ENCODE measurements around the gene LPAR5. TPM values are rescaled to one million over a fixed set of nuclear protein-coding genes. Genes with fewer than 3 reads are reported as not detected.

Gene LPAR5
- total and polyA plus RNA-seq, 5 experiments from 2014 or later = 7.9 to 18.9 (median 14.2) TPM

DNA sequence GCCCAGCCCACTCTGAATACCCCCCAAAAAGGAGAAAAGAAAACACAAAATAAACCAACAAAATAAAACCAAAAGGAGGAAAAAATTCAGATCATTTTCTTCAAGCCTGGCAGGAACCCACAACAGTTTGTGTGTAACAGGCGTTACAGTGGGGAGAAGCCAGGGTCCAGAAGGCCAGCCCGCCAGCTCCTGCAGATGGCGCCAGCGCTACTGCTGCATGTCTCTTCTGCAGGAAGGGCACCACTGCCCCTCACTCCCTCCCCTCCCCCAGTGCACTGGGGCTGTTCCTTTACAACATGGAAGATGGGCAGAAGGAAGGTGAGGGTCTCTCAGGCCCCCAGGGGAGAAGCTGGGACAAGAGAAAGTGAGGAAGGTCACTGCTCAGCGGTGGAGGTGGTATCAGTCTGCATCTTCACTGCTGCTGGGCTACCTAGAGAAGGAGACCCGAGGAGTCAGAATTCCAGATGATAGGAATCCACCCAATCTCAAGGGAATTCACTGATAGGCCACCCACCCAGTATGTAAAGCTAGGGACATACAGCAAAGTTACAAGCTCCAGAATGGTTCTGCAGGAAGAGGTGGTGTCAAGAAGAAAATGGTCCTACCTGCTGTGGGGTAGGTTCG, 65.4 kb downstream of the LPAR5 start:
- Mint-ChIP-seq H3K4me1 (peaks cover 24 to 45% (median 37%) of the 10 kb centered on the region in 4 donors), H3K9me3 (no peaks in the 10 kb centered on the region), H3K36me3 (peaks cover 0 to 79% (median 20%) of the 10 kb centered on the region in 3 donors), H3K4me3 (peak overlapping the region in 4 of 10 donors; percentile 40 to 100 (median 83)), H3K27me3 (no peaks in the 10 kb centered on the region), H3K27ac (peak overlapping the region in 9 of 10 donors; percentile 60 to 99 (median 82))
- DNase-seq (peak in 3 of 10 donors; percentile 13 to 26 (median 20)), ATAC-seq (no peak)
- POLR2A ChIA-PET = interaction anchor here (0.5 to 1.3 kb wide), 5 partner anchors 13 to 41 kb away, joined by 3 to 4 read pairs (median 3); no protein-coding TSS in a partner anchor

DNA sequence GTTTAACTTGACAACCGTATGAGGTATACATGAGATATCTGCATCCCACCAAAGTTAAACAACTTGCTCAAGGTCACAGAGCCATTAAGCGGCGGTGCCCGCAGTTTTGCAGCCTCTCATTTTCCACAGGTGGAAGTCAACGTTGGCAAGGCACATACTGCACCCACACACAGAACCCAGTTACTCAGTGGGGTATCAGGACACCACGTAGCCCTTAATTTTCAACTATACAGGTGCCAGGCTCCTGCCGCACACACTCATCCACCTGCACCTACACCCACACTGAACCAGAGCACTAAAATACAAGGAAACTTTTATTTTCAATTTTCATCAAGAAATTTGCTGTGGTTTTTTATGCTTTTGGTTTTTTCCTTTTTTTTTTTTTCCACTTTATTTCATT, 66.0 kb downstream of the LPAR5 start:
- no peaks in the 10 kb centered on the region for H3K27me3 Mint-ChIP-seq
- POLR2A ChIA-PET = interaction anchor here (0.5 to 1.3 kb wide), 5 partner anchors 12 to 41 kb away, joined by 3 to 4 read pairs (median 3); no protein-coding TSS in a partner anchor
- no peaks in the 10 kb centered on the region for H3K9me3 Mint-ChIP-seq
- peaks cover 24 to 46% (median 37%) of the 10 kb centered on the region in 4 donors for H3K4me1 Mint-ChIP-seq
- H3K27ac Mint-ChIP-seq = peak overlapping the region in 8 of 10 donors; percentile 68 to 99 (median 98)
- no peak for DNase-seq
- peaks cover 0 to 79% (median 20%) of the 10 kb centered on the region in 3 donors for H3K36me3 Mint-ChIP-seq
- no peak for ATAC-seq
- peak overlapping the region in 9 of 10 donors; percentile 47 to 100 (median 75) for H3K4me3 Mint-ChIP-seq

DNA sequence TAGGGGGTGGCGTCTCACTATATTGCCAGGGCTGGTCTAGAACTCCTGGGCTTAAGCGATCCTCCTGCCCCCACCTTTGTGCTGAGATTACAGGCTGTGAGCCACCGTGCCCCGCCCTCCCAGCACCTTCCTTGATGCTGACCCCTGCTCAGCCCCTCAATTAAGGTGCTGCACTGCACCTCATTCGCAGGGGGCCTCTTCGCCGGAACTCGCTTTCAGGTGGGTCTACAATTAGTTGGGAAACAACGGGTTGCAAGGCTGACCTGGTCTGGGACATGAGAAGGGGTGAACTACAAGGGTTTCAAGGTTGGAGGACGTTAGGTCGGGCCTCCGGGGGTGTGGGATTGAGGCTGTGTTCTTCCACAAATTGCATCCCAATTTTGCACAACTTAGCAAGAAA, 66.4 kb downstream of the LPAR5 start:
- ATAC-seq (no peak), DNase-seq (no peak)
- H3K27me3 Mint-ChIP-seq = no peaks in the 10 kb centered on the region
- peak overlapping the region in 9 of 10 donors; percentile 57 to 99 (median 96) for H3K27ac Mint-ChIP-seq
- POLR2A ChIA-PET = interaction anchor here (1.3 to 2.3 kb wide), 4 partner anchors 34 to 282 kb away, joined by 4 to 18 read pairs (median 8); partner anchors contain the start of genes CDCA3 and ZNF384
- H3K4me3 Mint-ChIP-seq = peak overlapping the region; percentile 47 to 100 (median 85)
- peaks cover 24 to 49% (median 37%) of the 10 kb centered on the region in 4 donors for H3K4me1 Mint-ChIP-seq
- H3K9me3 Mint-ChIP-seq = no peaks in the 10 kb centered on the region
- H3K36me3 Mint-ChIP-seq = peaks cover 0 to 80% (median 20%) of the 10 kb centered on the region in 3 donors

Other genes with a start within 250 kb of the LPAR5 start
- gene CD27, start 191.0 kb downstream of the LPAR5 start, total RNA-seq = 100 to 1,000 TPM; 149 to 150 TPM
- gene CD27, start 191.0 kb downstream of the LPAR5 start, polyA plus RNA-seq = 100 to 1,000 TPM; 391 to 632 (median 577) TPM
- gene TAPBPL, start 183.9 kb downstream of the LPAR5 start, total RNA-seq = 10 to 100 TPM; 42.5 to 45.4 TPM
- gene TAPBPL, start 183.9 kb downstream of the LPAR5 start, polyA plus RNA-seq = 100 to 1,000 TPM in 2 of 3 donors, 10 to 100 TPM in 1; 46.0 to 126 (median 106) TPM
- 10 to 100 TPM; 91.4 to 92.6 TPM for gene VAMP1, start 165.3 kb downstream of the LPAR5 start, total RNA-seq
- 10 to 100 TPM in 2 of 3 donors, 1 to 10 TPM in 1; 9.7 to 13.6 (median 10.9) TPM for gene VAMP1, start 165.3 kb downstream of the LPAR5 start, polyA plus RNA-seq
- 10 to 100 TPM; 71.6 to 77.3 TPM for gene MRPL51, start 142.7 kb downstream of the LPAR5 start, total RNA-seq
- 100 to 1,000 TPM; 220 to 230 (median 224) TPM for gene MRPL51, start 142.7 kb downstream of the LPAR5 start, polyA plus RNA-seq
- 10 to 100 TPM; 40.4 to 46.3 TPM for gene NCAPD2, start 141.9 kb downstream of the LPAR5 start, total RNA-seq
- gene NCAPD2, start 141.9 kb downstream of the LPAR5 start, polyA plus RNA-seq = 10 to 100 TPM; 24.7 to 45.3 (median 28.1) TPM
- 100 to 1,000 TPM; 355 to 363 TPM for gene GAPDH, start 101.4 kb downstream of the LPAR5 start, total RNA-seq
- gene GAPDH, start 101.4 kb downstream of the LPAR5 start, polyA plus RNA-seq = 1,000 to 10,000 TPM; 1,014 to 1,110 (median 1,062) TPM
- gene IFFO1, start 79.9 kb downstream of the LPAR5 start, total RNA-seq = 10 to 100 TPM; 40.9 to 45.9 TPM
- gene IFFO1, start 79.9 kb downstream of the LPAR5 start, polyA plus RNA-seq = 10 to 100 TPM in 1 of 3 donors, 1 to 10 TPM in 2; 3.7 to 10.8 (median 4.4) TPM
- 100 to 1,000 TPM in 1 of 2 experiments, 10 to 100 TPM in 1; 99.2 to 104 TPM for gene NOP2, start 67.7 kb downstream of the LPAR5 start, total RNA-seq
- 10 to 100 TPM; 23.6 to 41.7 (median 24.7) TPM for gene NOP2, start 67.7 kb downstream of the LPAR5 start, polyA plus RNA-seq
- gene CHD4, start 28.6 kb downstream of the LPAR5 start, total RNA-seq = 100 to 1,000 TPM; 296 to 308 TPM
- 10 to 100 TPM; 31.4 to 57.3 (median 56.9) TPM for gene CHD4, start 28.6 kb downstream of the LPAR5 start, polyA plus RNA-seq
- 10 to 100 TPM; 13.8 to 14.3 TPM for gene ACRBP, start 11.5 kb upstream of the LPAR5 start, total RNA-seq
- gene ACRBP, start 11.5 kb upstream of the LPAR5 start, polyA plus RNA-seq = under 1 TPM in 2 of 3 donors, not detected in 1; 0.43 to 0.50 TPM
- gene ING4, start 27.2 kb upstream of the LPAR5 start, total RNA-seq = 10 to 100 TPM; 81.2 to 90.6 TPM
- 10 to 100 TPM; 89.5 to 99.6 (median 90.6) TPM for gene ING4, start 27.2 kb upstream of the LPAR5 start, polyA plus RNA-seq
- gene ZNF384, start 53.4 kb upstream of the LPAR5 start, total RNA-seq = 10 to 100 TPM; 90.5 to 94.8 TPM
- gene ZNF384, start 53.4 kb upstream of the LPAR5 start, polyA plus RNA-seq = 10 to 100 TPM; 17.6 to 39.6 (median 26.3) TPM
- 1 to 10 TPM in 1 of 2 experiments, under 1 TPM in 1; 0.41 to 1.2 TPM for gene PIANP, start 64.9 kb upstream of the LPAR5 start, total RNA-seq
- gene PIANP, start 64.9 kb upstream of the LPAR5 start, polyA plus RNA-seq = under 1 TPM in 2 of 3 donors, not detected in 1; 0.06 to 0.30 TPM
- 10 to 100 TPM; 27.0 to 35.4 TPM for gene COPS7A, start 88.1 kb upstream of the LPAR5 start, total RNA-seq
- gene COPS7A, start 88.1 kb upstream of the LPAR5 start, polyA plus RNA-seq = 10 to 100 TPM; 34.9 to 42.4 (median 36.2) TPM
- gene MLF2, start 117.2 kb upstream of the LPAR5 start, total RNA-seq = 10 to 100 TPM; 87.6 to 98.9 TPM
- 100 to 1,000 TPM in 2 of 3 donors, 10 to 100 TPM in 1; 98.5 to 133 (median 126) TPM for gene MLF2, start 117.2 kb upstream of the LPAR5 start, polyA plus RNA-seq
- under 1 TPM in 1 of 2 experiments, not detected in 1; 0.55 TPM for gene PTMS, start 130.4 kb upstream of the LPAR5 start, total RNA-seq
- gene PTMS, start 130.4 kb upstream of the LPAR5 start, polyA plus RNA-seq = 1 to 10 TPM in 1 of 3 donors, not detected in 2; 4.8 TPM
- under 1 TPM; 0.60 to 0.75 TPM for gene LAG3, start 136.6 kb upstream of the LPAR5 start, total RNA-seq
- gene LAG3, start 136.6 kb upstream of the LPAR5 start, polyA plus RNA-seq = 10 to 100 TPM in 1 of 3 donors, under 1 TPM in 2; 0.47 to 14.5 (median 0.59) TPM
- 1 to 10 TPM; 1.4 to 1.5 TPM for gene CD4, start 153.6 kb upstream of the LPAR5 start, total RNA-seq
- 1 to 10 TPM in 1 of 3 donors, under 1 TPM in 2; 0.39 to 1.3 (median 0.53) TPM for gene CD4, start 153.6 kb upstream of the LPAR5 start, polyA plus RNA-seq
- gene GPR162, start 185.9 kb upstream of the LPAR5 start, total RNA-seq = not detected
- not detected for gene GPR162, start 185.9 kb upstream of the LPAR5 start, polyA plus RNA-seq
- gene P3H3, start 192.4 kb upstream of the LPAR5 start, total RNA-seq = 1 to 10 TPM; 8.6 to 9.7 TPM
- gene P3H3, start 192.4 kb upstream of the LPAR5 start, polyA plus RNA-seq = under 1 TPM; 0.42 to 0.73 (median 0.67) TPM
- gene GNB3, start 205.0 kb upstream of the LPAR5 start, total RNA-seq = 1 to 10 TPM; 3.8 to 5.6 TPM
- gene GNB3, start 205.0 kb upstream of the LPAR5 start, polyA plus RNA-seq = not detected
- gene CDCA3, start 215.3 kb upstream of the LPAR5 start, total RNA-seq = 1 to 10 TPM; 2.6 to 2.7 TPM
- gene CDCA3, start 215.3 kb upstream of the LPAR5 start, polyA plus RNA-seq = 1 to 10 TPM in 1 of 3 donors, under 1 TPM in 1, not detected in 1; 0.50 to 1.4 TPM
- 10 to 100 TPM; 72.7 to 78.9 TPM for gene USP5, start 216.2 kb upstream of the LPAR5 start, total RNA-seq
- gene USP5, start 216.2 kb upstream of the LPAR5 start, polyA plus RNA-seq = 10 to 100 TPM; 55.3 to 69.2 (median 56.7) TPM
- 100 to 1,000 TPM; 159 to 163 TPM for gene TPI1, start 231.6 kb upstream of the LPAR5 start, total RNA-seq
- 100 to 1,000 TPM; 372 to 497 (median 479) TPM for gene TPI1, start 231.6 kb upstream of the LPAR5 start, polyA plus RNA-seq
- gene SPSB2, start 237.3 kb upstream of the LPAR5 start, total RNA-seq = 10 to 100 TPM; 22.0 to 23.3 TPM
- gene SPSB2, start 237.3 kb upstream of the LPAR5 start, polyA plus RNA-seq = 10 to 100 TPM; 10.1 to 10.6 (median 10.2) TPM